GM23248 (cell line): Measurements from ENCODE around the gene SF3B6.

Experiments used
- EZH2 ChIP-seq: fragments of 200-600 bp; sonication (generic); IDR thresholded peaks from 2 replicates; pipeline ENCODE4 v1.6.1; 2018; ENCODE audit warnings: antibody characterized with exemption, mild to moderate bottlenecking; ENCODE audit not compliant: insufficient read depth, poor library complexity, severe bottlenecking
- EZH2phosphoT487 ChIP-seq: fragments of 200-600 bp; sonication (generic); IDR thresholded peaks from 2 replicates; pipeline ENCODE4 v1.6.1; 2018; ENCODE audit warnings: antibody characterized with exemption, moderate library complexity, mild to moderate bottlenecking, low read depth; ENCODE audit not compliant: insufficient read depth

- TF ChIP-seq EZH2 (no peak), EZH2phosphoT487 (no peak)
Measured at GRCh38 chr2:24104110-24104650, 28.1 kb upstream of the SF3B6 start.
